Measurements from ENCODE around the gene S100A8.

S100A8 gene

DNA sequence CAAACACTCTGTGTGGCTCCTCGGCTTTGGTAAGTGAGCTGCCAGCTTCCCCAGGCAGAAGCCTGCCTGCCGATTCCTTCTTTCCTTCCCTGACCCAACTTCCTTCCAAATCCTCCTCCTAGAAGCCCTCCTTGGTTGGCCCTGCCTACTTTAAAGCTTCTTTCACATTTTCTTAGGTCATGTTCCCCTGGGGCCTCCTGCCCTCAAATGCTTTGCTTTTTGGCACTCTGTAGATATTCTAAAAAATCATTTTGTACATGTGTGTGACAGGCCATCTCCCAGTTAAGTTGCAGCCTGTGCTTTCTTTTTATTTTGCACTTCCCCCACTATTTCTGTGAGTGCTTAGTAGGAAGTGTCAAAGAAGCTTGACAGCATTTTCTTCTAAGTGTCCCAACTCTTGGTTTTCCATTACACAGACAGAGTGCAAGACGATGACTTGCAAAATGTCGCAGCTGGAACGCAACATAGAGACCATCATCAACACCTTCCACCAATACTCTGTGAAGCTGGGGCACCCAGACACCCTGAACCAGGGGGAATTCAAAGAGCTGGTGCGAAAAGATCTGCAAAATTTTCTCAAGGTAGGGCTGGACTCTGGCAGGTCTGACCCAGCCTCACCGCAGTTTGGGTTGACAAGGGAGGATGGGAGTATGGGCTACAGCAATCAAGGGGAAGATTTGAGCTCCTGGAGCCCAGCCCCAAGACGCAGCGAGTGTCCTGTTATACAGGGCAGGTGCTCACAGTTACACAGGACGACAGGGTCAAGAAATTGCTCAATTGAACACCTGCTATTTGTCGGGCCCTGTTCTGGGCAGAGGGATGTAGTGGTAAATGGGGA is 32.8 kb downstream of the S100A8 start, which contains the start of gene S100A9:
TSS of gene S100A9 (plus strand) at position 2 of the 838 bp plus-strand sequence. CDS start at position 432, 430 bp downstream.
- TF ChIP-seq, protein P1, sequence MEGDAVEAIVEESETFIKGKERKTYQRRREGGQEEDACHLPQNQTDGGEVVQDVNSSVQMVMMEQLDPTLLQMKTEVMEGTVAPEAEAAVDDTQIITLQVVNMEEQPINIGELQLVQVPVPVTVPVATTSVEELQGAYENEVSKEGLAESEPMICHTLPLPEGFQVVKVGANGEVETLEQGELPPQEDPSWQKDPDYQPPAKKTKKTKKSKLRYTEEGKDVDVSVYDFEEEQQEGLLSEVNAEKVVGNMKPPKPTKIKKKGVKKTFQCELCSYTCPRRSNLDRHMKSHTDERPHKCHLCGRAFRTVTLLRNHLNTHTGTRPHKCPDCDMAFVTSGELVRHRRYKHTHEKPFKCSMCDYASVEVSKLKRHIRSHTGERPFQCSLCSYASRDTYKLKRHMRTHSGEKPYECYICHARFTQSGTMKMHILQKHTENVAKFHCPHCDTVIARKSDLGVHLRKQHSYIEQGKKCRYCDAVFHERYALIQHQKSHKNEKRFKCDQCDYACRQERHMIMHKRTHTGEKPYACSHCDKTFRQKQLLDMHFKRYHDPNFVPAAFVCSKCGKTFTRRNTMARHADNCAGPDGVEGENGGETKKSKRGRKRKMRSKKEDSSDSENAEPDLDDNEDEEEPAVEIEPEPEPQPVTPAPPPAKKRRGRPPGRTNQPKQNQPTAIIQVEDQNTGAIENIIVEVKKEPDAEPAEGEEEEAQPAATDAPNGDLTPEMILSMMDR (IDR thresholded peaks at IDR 0.05), result no peak
- no peaks in the 10 kb centered on the region for H3K4me1 ChIP-seq
- H3K9ac ChIP-seq, result no peak within 1 kb of the TSS
- H2AFZ ChIP-seq, result no peak within 1 kb of the TSS
- H3K4me3 ChIP-seq (ENCODE audit: low read depth, low read length), result no peak within 1 kb of the TSS
- no peaks in the 10 kb centered on the region for H3K27me3 ChIP-seq (ENCODE audit: control insufficient read depth, insufficient read depth, low read length)
- no peak within 1 kb of the TSS for H3K4me2 ChIP-seq (ENCODE audit: low read length)
- no peaks in the 10 kb centered on the region for H3K9me3 ChIP-seq (ENCODE audit: control insufficient read depth, low read length)
- H3K36me3 ChIP-seq (ENCODE audit: control insufficient read depth, insufficient read depth, low read length), result no peaks in the 10 kb centered on the region
- no peak within 1 kb of the TSS for H3K27ac ChIP-seq
- no peaks in the 10 kb centered on the region for H3K79me2 ChIP-seq

DNA sequence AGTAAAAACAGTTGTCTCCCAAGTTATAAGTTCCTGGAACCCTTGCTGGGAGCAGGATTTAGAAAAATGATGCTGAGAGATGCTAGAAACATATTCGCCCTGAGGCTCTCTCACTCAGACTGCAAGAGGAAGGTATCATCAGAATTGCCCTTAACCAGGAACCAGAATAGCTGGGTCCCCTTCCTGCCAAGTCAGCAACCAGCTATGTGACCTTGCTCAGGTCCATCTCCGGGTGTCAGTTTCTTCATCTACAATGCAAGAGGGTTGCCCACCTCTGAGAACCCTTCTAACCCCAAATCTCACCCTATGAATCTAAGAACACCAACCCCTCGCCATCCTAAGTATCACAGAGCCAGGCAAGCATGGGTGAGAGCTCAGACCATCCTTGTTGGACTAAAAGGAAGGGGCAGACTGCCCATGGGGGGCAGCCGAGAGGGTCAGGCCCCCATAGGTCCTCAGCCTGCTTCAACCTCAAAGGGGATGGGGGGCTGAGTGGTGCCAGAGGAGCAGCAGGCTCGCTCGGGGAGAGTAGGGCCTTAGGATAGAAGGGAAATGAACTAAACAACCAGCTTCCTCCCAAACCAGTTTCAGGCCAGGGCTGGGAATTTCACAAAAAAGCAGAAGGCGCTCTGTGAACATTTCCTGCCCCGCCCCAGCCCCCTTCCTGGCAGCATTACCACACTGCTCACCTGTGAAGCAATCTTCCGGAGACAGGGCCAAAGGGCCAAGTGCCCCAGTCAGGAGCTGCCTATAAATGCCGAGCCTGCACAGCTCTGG is 33.6 kb downstream of the S100A8 start:
- Histone ChIP-seq H3K4me1 (no peaks in the 10 kb centered on the region), H3K9ac (no peak overlapping the region), H3K27ac (no peak overlapping the region), H3K9me3 (ENCODE audit: control insufficient read depth, low read length) (no peaks in the 10 kb centered on the region), H3K79me2 (no peaks in the 10 kb centered on the region), H3K36me3 (ENCODE audit: control insufficient read depth, insufficient read depth, low read length) (no peaks in the 10 kb centered on the region), H2AFZ (no peak overlapping the region), H3K4me2 (ENCODE audit: low read length) (no peak overlapping the region), H3K4me3 (ENCODE audit: low read depth, low read length) (no peak overlapping the region), H3K27me3 (ENCODE audit: control insufficient read depth, insufficient read depth, low read length) (no peaks in the 10 kb centered on the region)
- TF ChIP-seq, protein P1 (IDR thresholded peaks at IDR 0.05), result no peak

- H3K4me1 ChIP-seq, result no peaks in the 10 kb centered on the region
- TF ChIP-seq, protein P1 (IDR thresholded peaks at IDR 0.05), result no peak
- H3K9me3 ChIP-seq (ENCODE audit: control insufficient read depth, low read length), result no peaks in the 10 kb centered on the region
- H3K4me2 ChIP-seq (ENCODE audit: low read length), result no peak overlapping the region
- H3K9ac ChIP-seq, result no peak overlapping the region
- H2AFZ ChIP-seq, result no peak overlapping the region
- H3K27ac ChIP-seq, result no peak overlapping the region
- no peaks in the 10 kb centered on the region for H3K27me3 ChIP-seq (ENCODE audit: control insufficient read depth, insufficient read depth, low read length)
- H3K79me2 ChIP-seq, result no peaks in the 10 kb centered on the region
- H3K36me3 ChIP-seq (ENCODE audit: control insufficient read depth, insufficient read depth, low read length), result no peaks in the 10 kb centered on the region
- no peak overlapping the region for H3K4me3 ChIP-seq (ENCODE audit: low read depth, low read length)
These were observed 34.3 kb downstream of the S100A8 start for GRCh38 chr1:153356392-153357075.

DNA sequence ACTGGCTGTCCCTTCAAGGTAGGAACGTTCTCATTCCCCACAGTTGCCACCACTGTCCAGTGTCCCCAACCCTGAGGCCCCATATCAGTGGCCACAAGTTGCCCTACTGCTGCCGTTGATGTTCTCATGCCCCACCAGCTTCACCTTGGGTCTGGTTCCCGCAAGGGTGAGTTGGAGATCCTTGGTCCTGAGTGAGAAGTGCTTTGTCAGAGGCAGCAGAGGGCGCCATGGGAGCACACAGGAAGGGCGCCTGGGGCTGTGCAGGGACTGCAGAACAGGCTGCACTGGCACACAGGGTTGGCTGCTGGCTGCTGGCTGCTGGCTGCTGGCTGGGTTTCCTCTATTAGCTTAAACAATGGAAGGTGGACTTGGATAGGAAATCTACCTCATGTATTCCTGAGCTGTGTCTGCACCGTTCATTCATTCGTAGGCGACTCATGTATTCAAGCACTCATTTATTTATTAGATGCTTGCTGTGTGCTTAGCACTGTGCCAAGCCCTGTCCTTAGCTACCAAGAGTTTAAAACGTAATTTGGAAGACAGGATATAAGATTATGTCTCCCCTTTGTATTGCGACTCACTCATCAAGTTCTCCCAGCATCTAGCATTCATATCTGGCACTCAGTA is 35.3 kb downstream of the S100A8 start:
- Histone ChIP-seq H3K9ac (no peak overlapping the region), H3K27me3 (ENCODE audit: control insufficient read depth, insufficient read depth, low read length) (no peaks in the 10 kb centered on the region), H3K9me3 (ENCODE audit: control insufficient read depth, low read length) (no peaks in the 10 kb centered on the region), H3K79me2 (no peaks in the 10 kb centered on the region), H3K27ac (no peak overlapping the region), H3K4me3 (ENCODE audit: low read depth, low read length) (no peak overlapping the region), H3K4me1 (no peaks in the 10 kb centered on the region), H3K36me3 (ENCODE audit: control insufficient read depth, insufficient read depth, low read length) (no peaks in the 10 kb centered on the region), H2AFZ (no peak overlapping the region), H3K4me2 (ENCODE audit: low read length) (no peak overlapping the region)
- TF ChIP-seq, protein P1 (IDR thresholded peaks at IDR 0.05), result no peak

All from parathyroid adenoma (tissue), 2 donors.